ENCODE results near the gene GDF2. TPM values are rescaled to one million over a fixed set of nuclear protein-coding genes. Genes with fewer than 3 reads are reported as not detected.

Gene GDF2
- not detected in 2 replicates for total RNA-seq (2014; rRNA removed; shearing (Covaris generic))
- not detected in 2 replicates for polyA plus RNA-seq (2015; cell fraction: cytosol; rRNA removed)
- not detected in 2 replicates for polyA plus RNA-seq (2015; cell fraction: nucleus; rRNA removed)

- DNase-seq (ENCODE audit: low read depth, low spot score): no peak
- in situ Hi-C loops (cut with HindIII; ENCODE audit: low pct_unique_long_range_greater_than_20kb, low sequenced_read_pairs): no loop called here
These were observed at the start of gene GDF2 for GRCh38 chr10:47322300-47323061. Gene GDF2, plus strand, starts transcription at chr10:47322454. Its CDS starts 215 bp downstream, at chr10:47322669.

- no peak for DNase-seq (ENCODE audit: low read depth, low spot score)
- in situ Hi-C loops (cut with HindIII; ENCODE audit: low pct_unique_long_range_greater_than_20kb, low sequenced_read_pairs): no loop called here
These were observed 46.2 kb upstream of the GDF2 start for GRCh38 chr10:47276071-47276470.

- in situ Hi-C loops (cut with HindIII; ENCODE audit: low pct_unique_long_range_greater_than_20kb, low sequenced_read_pairs): no loop called here
- DNase-seq (ENCODE audit: low read depth, low spot score): no peak
These were observed 45.5 kb upstream of the GDF2 start for GRCh38 chr10:47276576-47277351.

- in situ Hi-C loops (cut with HindIII; ENCODE audit: low pct_unique_long_range_greater_than_20kb, low sequenced_read_pairs): no loop called here
- DNase-seq (ENCODE audit: low read depth, low spot score): no peak
These were observed 44.7 kb upstream of the GDF2 start for GRCh38 chr10:47277352-47278151.

- in situ Hi-C loops (cut with HindIII; ENCODE audit: low pct_unique_long_range_greater_than_20kb, low sequenced_read_pairs): no loop called here
- DNase-seq (ENCODE audit: low read depth, low spot score): no peak
These were observed 44.1 kb upstream of the GDF2 start for GRCh38 chr10:47278152-47278473.

GRCh38 chr10:47278720-47279119, 43.5 kb upstream of the GDF2 start:
- in situ Hi-C loops (cut with HindIII; ENCODE audit: low pct_unique_long_range_greater_than_20kb, low sequenced_read_pairs): no loop called here
- DNase-seq (ENCODE audit: low read depth, low spot score): no peak

- in situ Hi-C loops (cut with HindIII; ENCODE audit: low pct_unique_long_range_greater_than_20kb, low sequenced_read_pairs): no loop called here
- DNase-seq (ENCODE audit: low read depth, low spot score): no peak
These were observed 43.0 kb upstream of the GDF2 start for GRCh38 chr10:47279276-47279675.

- no peak for DNase-seq (ENCODE audit: low read depth, low spot score)
- in situ Hi-C loops (cut with HindIII; ENCODE audit: low pct_unique_long_range_greater_than_20kb, low sequenced_read_pairs): no loop called here
These were observed 40.1 kb upstream of the GDF2 start for GRCh38 chr10:47282005-47282656.

- in situ Hi-C loops (cut with HindIII; ENCODE audit: low pct_unique_long_range_greater_than_20kb, low sequenced_read_pairs): no loop called here
- no peak for DNase-seq (ENCODE audit: low read depth, low spot score)
These were observed 39.6 kb upstream of the GDF2 start for GRCh38 chr10:47282657-47283018.

- DNase-seq (ENCODE audit: low read depth, low spot score): no peak
- in situ Hi-C loops (cut with HindIII; ENCODE audit: low pct_unique_long_range_greater_than_20kb, low sequenced_read_pairs): no loop called here
These were observed 39.1 kb upstream of the GDF2 start for GRCh38 chr10:47283101-47283630.

- DNase-seq (ENCODE audit: low read depth, low spot score): no peak
- in situ Hi-C loops (cut with HindIII; ENCODE audit: low pct_unique_long_range_greater_than_20kb, low sequenced_read_pairs): no loop called here
These were observed 38.4 kb upstream of the GDF2 start for GRCh38 chr10:47283848-47284247.

GRCh38 chr10:47285381-47286115, 36.7 kb upstream of the GDF2 start:
- in situ Hi-C loops (cut with HindIII; ENCODE audit: low pct_unique_long_range_greater_than_20kb, low sequenced_read_pairs): no loop called here
- DNase-seq (ENCODE audit: low read depth, low spot score): no peak

GRCh38 chr10:47286116-47286505, 36.1 kb upstream of the GDF2 start:
- no peak for DNase-seq (ENCODE audit: low read depth, low spot score)
- in situ Hi-C loops (cut with HindIII; ENCODE audit: low pct_unique_long_range_greater_than_20kb, low sequenced_read_pairs): no loop called here

- in situ Hi-C loops (cut with HindIII; ENCODE audit: low pct_unique_long_range_greater_than_20kb, low sequenced_read_pairs): no loop called here
- no peak for DNase-seq (ENCODE audit: low read depth, low spot score)
These were observed 35.5 kb upstream of the GDF2 start for GRCh38 chr10:47286591-47287315.

- DNase-seq (ENCODE audit: low read depth, low spot score): no peak
- in situ Hi-C loops (cut with HindIII; ENCODE audit: low pct_unique_long_range_greater_than_20kb, low sequenced_read_pairs): no loop called here
These were observed 34.9 kb upstream of the GDF2 start for GRCh38 chr10:47287365-47287802.

- in situ Hi-C loops (cut with HindIII; ENCODE audit: low pct_unique_long_range_greater_than_20kb, low sequenced_read_pairs): no loop called here
- DNase-seq (ENCODE audit: low read depth, low spot score): no peak
These were observed 34.4 kb upstream of the GDF2 start for GRCh38 chr10:47287805-47288204.
